Thymus (tissue), 11 donors: ENCODE results near the gene ASH1L. TPM values are rescaled to one million over a fixed set of nuclear protein-coding genes. Genes with fewer than 3 reads are reported as not detected.
A peak's percentile ranks its signal among the peaks of the same experiment; 100 is the strongest.

Experiments
- DNase-seq, 9 donors: peaks; one replicate each; pipeline ENCODE4 v3.0.0-alpha.2; 2013; ENCODE audit warnings: low spot score in 9 of 9, low read depth in 6 of 9, missing footprints in 1 of 9
- H3K27ac ChIP-seq, 2 donors: one replicate each; pipeline ENCODE4 v1.5.1; 2013; ENCODE audit warnings: control low read depth in 1 of 2, low read depth in 1 of 2, low read length in 1 of 2, mild to moderate bottlenecking in 1 of 2, moderate library complexity in 1 of 2
- H3K27me3 ChIP-seq, 2 donors: one replicate each; pipeline ENCODE4 v1.5.1; 2013; ENCODE audit warnings: low read length in 1 of 2; ENCODE audit not compliant: control insufficient read depth in 2 of 2, insufficient read depth in 1 of 2
- H3K36me3 ChIP-seq, 2 donors: one replicate each; pipeline ENCODE4 v1.5.1; 2013; ENCODE audit warnings: low read length in 1 of 2, mild to moderate bottlenecking in 1 of 2, moderate library complexity in 1 of 2; ENCODE audit not compliant: control insufficient read depth in 2 of 2, insufficient read depth in 2 of 2
- H3K4me1 ChIP-seq, 2 donors: one replicate each; pipeline ENCODE4 v1.5.1; 2013; ENCODE audit warnings: low read length in 2 of 2; ENCODE audit not compliant: control insufficient read depth in 2 of 2, insufficient read depth in 2 of 2
- H3K4me3 ChIP-seq, 2 donors: one replicate each; pipeline ENCODE4 v1.5.1; 2013; ENCODE audit warnings: low read length in 2 of 2, control low read depth in 1 of 2, mild to moderate bottlenecking in 1 of 2
- H3K9me3 ChIP-seq, 2 donors: one replicate each; pipeline ENCODE4 v1.5.1; 2013; ENCODE audit warnings: low read length in 1 of 2, mild to moderate bottlenecking in 1 of 2; ENCODE audit not compliant: control insufficient read depth in 2 of 2, insufficient read depth in 1 of 2
- WGBS: extraction: QIAGEN DNeasy Blood & Tissue Kit; methylation state at CpG from one replicate; pipeline ENCODE4 v1.1.7; 2013; 5-methylcytosine and 5-hydroxymethylcytosine counted together
- polyA plus RNA-seq: library from polyadenylated mRNA; stranded (reverse); fragments of 200-250 nt; gene quantifications from one replicate; pipeline ENCODE4 v1.2.3, GENCODE V29; 2013
- total RNA-seq: library from RNA; stranded (reverse); fragments of 120-200 nt; gene quantifications from one replicate; pipeline ENCODE4 v1.2.4, GENCODE V29; 2013
- donor health status: healthy.

The ASH1L gene
- total and polyA plus RNA-seq, 2 donors: 6.3 to 20.7 TPM

DNA sequence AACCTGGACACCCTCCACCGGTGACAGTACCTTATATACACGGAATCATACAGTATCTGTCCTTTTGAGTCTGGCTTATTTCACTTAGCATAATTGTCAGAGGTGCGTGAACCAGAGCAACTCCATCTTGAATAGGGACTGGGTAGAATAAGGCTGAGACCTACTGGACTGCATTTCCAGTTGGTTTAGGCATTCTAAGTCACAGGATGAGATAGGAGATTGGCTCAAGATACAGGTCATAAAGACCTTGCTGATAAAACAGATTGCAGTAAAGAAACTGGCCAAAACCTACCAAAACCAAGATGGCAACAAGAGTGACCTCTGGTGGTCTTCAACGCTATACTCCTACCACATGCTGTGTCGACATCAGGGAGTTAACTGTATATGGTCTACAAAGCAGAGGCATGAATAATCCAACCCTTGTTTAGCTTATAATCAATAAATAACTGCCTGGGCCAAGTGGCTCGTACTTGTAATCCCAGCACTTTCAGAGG is 255.3 kb downstream of the ASH1L start:
- H3K27ac ChIP-seq: no peak overlapping the region
- WGBS: 66% methylated on average over 6 of the region's 6 CpGs
- H3K4me1 ChIP-seq: peaks cover 6 to 26% of the 10 kb centered on the region in 2 donors
- peaks cover 0 to 4% of the 10 kb centered on the region in 2 donors for H3K9me3 ChIP-seq
- no peak overlapping the region for H3K4me3 ChIP-seq
- DNase-seq: peak in 1 of 9 donors; percentile 45
- peaks cover 10 to 16% of the 10 kb centered on the region in 2 donors for H3K36me3 ChIP-seq
- H3K27me3 ChIP-seq: no peaks in the 10 kb centered on the region

DNA sequence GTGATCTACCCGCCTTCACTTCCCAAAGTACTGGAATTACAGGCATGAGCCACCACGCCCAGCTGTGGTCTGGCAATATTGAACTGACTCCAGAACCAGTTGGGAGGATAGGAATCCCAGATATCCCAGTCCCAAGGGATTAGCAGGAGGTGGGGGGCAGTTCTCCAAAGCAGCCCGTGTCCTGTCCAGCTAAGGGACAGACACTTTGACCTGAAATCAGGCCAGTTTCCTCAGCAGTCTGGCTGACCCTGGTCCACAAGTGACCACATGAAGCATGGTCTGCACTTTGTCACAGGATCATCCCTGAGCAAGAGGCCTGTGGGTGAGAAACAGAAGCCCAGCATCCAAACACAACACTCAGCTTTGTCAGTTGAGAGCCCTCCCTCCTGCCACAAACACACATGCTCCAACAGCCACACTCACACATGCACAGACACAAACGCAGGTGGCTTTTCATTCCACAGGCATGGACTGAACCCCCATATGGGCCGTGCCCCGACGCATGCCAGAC is 256.7 kb downstream of the ASH1L start:
- no peak for DNase-seq
- Histone ChIP-seq H3K36me3 (peaks cover 6 to 7% of the 10 kb centered on the region in 2 donors), H3K4me1 (peaks cover 6 to 26% of the 10 kb centered on the region in 2 donors), H3K9me3 (peaks cover 0 to 4% of the 10 kb centered on the region in 2 donors), H3K27me3 (no peaks in the 10 kb centered on the region), H3K27ac (no peak overlapping the region), H3K4me3 (no peak overlapping the region)
- WGBS: 91% methylated on average over 7 of the region's 7 CpGs

GRCh38 chr1:155304558-155305063 is 258.0 kb downstream of the ASH1L start:
- DNase-seq: no peak
- Histone ChIP-seq H3K27me3 (peaks cover 0 to 3% of the 10 kb centered on the region in 2 donors), H3K27ac (peak overlapping the region in 1 of 2 donors; percentile 20), H3K4me3 (no peak overlapping the region), H3K36me3 (no peaks in the 10 kb centered on the region), H3K4me1 (peaks cover 4 to 16% of the 10 kb centered on the region in 2 donors), H3K9me3 (peaks cover 0 to 4% of the 10 kb centered on the region in 2 donors)
- 93% methylated on average over 11 of the region's 11 CpGs for WGBS

DNA sequence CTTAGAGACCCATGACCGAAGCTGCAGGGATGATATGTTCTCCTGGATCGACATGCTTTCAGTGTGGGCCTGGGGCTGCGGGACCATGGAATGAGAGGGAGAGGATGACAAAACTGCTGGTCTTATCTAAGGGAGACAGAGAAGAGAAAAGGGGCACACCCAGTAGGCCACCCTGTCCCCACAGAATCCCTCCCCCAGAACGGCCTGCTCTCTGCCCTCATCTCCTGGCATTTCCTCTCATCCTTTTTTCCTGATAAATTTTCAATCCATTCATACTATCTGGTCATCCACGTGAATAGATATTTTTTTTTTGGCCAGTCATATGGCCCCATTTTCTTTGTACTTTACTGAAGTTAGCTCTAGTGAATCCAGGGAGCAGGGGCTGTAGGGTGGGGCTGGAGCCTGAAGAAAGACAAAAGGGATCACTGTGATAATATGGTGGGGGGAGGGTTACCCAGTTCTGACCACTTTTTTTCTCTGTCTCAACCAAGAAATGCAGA is 261.2 kb downstream of the ASH1L start, which contains the start of gene PKLR:
TSS of gene PKLR (minus strand) at position 97 of the 500 bp plus-strand sequence. CDS start at position 54, 43 bp downstream.
- no peak within 1 kb of the TSS for H3K27ac ChIP-seq
- H3K27me3 ChIP-seq: peaks cover 3 to 13% of the 10 kb centered on the region in 2 donors
- no peak for DNase-seq
- H3K9me3 ChIP-seq: peaks cover 0 to 4% of the 10 kb centered on the region in 2 donors
- H3K4me1 ChIP-seq: no peaks in the 10 kb centered on the region
- 98% methylated on average over 5 of the region's 5 CpGs for WGBS
- H3K36me3 ChIP-seq: no peaks in the 10 kb centered on the region
- H3K4me3 ChIP-seq: no peak within 1 kb of the TSS

- no peak overlapping the region for H3K27ac ChIP-seq
- H3K36me3 ChIP-seq: no peaks in the 10 kb centered on the region
- DNase-seq: no peak
- H3K4me3 ChIP-seq: no peak overlapping the region
- peaks cover 6 to 20% of the 10 kb centered on the region in 2 donors for H3K27me3 ChIP-seq
- 95% methylated on average over 9 of the region's 9 CpGs for WGBS
- no peaks in the 10 kb centered on the region for H3K4me1 ChIP-seq
- peaks cover 0 to 8% of the 10 kb centered on the region in 2 donors for H3K9me3 ChIP-seq
Measured at GRCh38 chr1:155300553-155301329, 261.9 kb downstream of the ASH1L start.

- H3K9me3 ChIP-seq: peaks cover 0 to 10% of the 10 kb centered on the region in 2 donors
- H3K36me3 ChIP-seq: no peaks in the 10 kb centered on the region
- H3K27ac ChIP-seq: no peak overlapping the region
- DNase-seq: no peak
- H3K27me3 ChIP-seq: peaks cover 13 to 27% of the 10 kb centered on the region in 2 donors
- no peak overlapping the region for H3K4me3 ChIP-seq
- peaks cover 0 to under 1% of the 10 kb centered on the region in 2 donors for H3K4me1 ChIP-seq
- 97% methylated on average over 8 of the region's 8 CpGs for WGBS
Measured at GRCh38 chr1:155300024-155300423, 262.6 kb downstream of the ASH1L start.

GRCh38 chr1:155297384-155297783 is 265.2 kb downstream of the ASH1L start:
- Histone ChIP-seq H3K36me3 (no peaks in the 10 kb centered on the region), H3K27ac (no peak overlapping the region), H3K27me3 (peaks cover 27 to 53% of the 10 kb centered on the region in 2 donors), H3K4me3 (no peak overlapping the region), H3K4me1 (peaks cover 0 to 2% of the 10 kb centered on the region in 2 donors), H3K9me3 (peaks cover 0 to 7% of the 10 kb centered on the region in 2 donors)
- no peak for DNase-seq
- 73% methylated on average over 7 of the region's 7 CpGs for WGBS

DNA sequence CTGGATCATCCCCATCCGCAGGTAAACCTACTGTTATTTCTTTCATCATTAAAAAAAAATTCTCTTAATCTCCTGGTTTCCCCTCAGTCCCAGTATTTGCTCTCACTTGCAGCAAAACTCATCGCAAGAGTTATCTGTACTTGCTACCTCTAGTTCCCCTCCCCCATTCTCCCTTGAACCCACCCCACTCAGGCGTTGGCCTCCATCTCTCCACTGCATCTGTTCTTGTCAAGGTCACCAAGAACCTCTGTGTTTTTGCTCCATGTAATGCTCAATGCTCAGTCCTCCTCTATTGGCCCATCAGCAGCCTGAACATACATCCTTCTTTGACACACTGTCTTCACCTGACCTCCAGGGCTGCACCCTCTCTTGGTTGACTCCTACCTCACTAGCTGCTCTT is 265.9 kb downstream of the ASH1L start:
- Histone ChIP-seq H3K27ac (no peak overlapping the region), H3K9me3 (peaks cover 0 to 7% of the 10 kb centered on the region in 2 donors), H3K4me1 (peaks cover 0 to 2% of the 10 kb centered on the region in 2 donors), H3K36me3 (no peaks in the 10 kb centered on the region), H3K27me3 (peaks cover 27 to 58% of the 10 kb centered on the region in 2 donors), H3K4me3 (no peak overlapping the region)
- 82% methylated on average over 3 of the region's 3 CpGs for WGBS
- no peak for DNase-seq

DNA sequence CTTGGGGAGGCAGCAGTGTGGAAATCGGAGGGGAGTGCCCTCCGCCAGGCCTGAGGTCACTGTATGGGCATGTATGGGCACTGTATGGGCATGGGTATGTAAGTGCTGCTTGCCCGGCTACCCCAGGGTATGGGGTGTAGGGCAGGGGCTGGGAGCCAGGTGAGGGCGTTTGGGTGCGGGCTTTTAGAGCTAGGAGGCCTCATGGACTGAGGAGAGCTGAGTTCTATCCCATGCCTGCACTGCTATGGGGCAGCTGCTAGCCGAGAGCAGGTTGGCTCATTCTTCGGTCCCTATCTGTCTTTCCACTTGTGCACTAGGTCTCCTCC is 266.7 kb downstream of the ASH1L start:
- 95% methylated on average over 7 of the region's 7 CpGs for WGBS
- peaks cover 0 to 7% of the 10 kb centered on the region in 2 donors for H3K9me3 ChIP-seq
- DNase-seq: no peak
- H3K36me3 ChIP-seq: no peaks in the 10 kb centered on the region
- H3K4me3 ChIP-seq: no peak overlapping the region
- no peak overlapping the region for H3K27ac ChIP-seq
- H3K27me3 ChIP-seq: peaks cover 27 to 62% of the 10 kb centered on the region in 2 donors
- peaks cover 0 to 2% of the 10 kb centered on the region in 2 donors for H3K4me1 ChIP-seq
